ENCODE data around the gene RHOD.

Gene RHOD

DNA sequence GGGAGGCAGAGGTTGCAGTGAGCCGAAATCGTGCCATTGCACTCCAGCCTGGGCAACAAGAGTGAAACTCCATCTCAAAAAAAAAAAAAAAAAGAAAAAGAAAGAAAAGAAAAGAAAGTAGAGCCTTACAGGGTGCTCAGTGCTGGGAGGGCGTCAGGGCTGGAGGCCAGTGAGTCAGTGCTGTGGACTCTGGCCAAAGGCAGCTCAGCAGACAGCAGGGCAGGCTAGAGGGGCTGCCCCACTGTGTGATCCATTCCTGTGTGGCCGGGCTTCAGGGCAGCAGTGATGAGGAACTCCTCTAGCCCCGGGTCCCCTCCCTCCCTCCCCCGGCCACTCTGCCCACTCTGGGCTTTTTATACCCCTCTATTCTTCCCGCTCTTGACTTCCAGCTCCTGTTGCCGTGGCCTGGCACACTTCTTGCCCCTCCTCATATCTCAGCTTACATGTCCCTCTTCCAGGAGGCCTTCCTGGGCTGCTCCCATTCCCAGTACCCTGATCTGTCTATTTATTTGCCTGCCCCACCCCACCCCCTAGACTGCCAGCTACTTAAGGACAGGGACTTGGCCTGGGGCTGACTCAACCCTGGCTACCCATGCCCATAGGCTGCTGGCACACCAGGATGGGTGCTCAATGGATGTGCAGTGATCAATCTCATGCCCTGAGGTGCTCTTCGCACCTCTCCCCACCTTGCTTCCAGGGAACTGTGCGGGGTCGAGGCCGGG lies 23.7 kb upstream of the RHOD start:
- no peak for ATAC-seq

DNA sequence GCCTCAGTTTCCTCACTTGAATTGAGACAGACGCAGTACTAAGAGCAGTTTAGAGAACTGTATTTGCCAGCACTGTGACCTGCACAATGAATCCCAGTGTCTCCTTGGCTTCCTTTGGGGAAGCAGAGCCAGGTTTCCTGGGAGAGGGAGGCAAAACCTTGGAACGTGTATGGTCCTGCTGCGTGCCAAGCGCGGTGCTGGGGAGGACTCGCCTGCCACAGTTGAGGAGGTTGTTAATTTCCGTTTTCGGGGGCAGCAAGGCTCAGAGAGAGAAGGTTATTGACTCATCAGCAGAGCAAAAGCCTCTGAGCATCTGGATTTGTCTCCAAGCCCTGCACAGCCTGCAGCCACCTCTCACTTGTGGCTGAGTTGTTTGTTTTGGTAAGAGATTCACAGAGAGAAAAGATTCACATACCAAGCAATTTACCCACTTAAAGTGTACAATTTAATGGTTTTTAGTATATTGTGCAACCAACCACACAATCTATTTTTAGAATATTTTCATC lies 22.9 kb upstream of the RHOD start:
- peak in 1 of 2 donors; percentile 17 for ATAC-seq

DNA sequence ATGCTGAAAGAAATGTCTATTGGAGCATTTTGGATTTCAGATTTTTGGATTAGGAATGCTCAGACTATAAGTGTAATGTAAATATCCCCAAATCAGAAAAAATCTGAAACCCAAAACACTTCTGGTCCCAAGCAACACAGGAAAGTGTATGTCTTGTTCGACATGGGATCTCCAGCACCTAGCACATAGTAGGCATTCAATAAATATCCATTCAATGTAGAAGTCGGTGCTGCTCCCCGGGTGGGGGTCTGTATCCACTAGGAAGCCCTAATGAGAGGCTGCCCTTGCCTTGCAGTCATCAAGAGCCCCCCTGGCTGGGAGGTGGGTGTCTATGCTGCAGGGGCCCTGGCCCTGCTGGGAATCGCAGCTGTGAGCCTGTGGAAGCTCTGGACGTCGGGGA lies 22.3 kb upstream of the RHOD start:
- no peak for ATAC-seq

DNA sequence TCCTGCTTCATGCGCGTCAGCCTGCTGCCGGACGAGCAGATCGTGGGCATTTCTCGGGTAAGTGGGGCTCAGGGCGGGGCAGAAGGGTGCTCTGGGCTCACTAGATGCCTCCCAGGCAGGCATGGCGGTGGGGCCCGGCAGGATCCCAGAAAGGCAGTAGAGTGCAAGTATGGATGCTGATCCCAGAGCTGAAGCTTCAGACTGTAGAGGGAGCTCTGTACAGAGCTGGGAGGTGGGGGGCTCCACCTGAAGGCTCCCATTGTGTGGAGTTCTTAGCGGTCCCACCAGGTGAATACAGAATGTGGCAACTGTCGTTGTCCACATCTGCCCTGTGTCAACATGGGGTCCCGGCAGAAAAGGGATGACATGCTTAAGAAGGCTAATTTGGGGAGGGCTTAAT lies 16.5 kb upstream of the RHOD start:
- no peak for ATAC-seq

DNA sequence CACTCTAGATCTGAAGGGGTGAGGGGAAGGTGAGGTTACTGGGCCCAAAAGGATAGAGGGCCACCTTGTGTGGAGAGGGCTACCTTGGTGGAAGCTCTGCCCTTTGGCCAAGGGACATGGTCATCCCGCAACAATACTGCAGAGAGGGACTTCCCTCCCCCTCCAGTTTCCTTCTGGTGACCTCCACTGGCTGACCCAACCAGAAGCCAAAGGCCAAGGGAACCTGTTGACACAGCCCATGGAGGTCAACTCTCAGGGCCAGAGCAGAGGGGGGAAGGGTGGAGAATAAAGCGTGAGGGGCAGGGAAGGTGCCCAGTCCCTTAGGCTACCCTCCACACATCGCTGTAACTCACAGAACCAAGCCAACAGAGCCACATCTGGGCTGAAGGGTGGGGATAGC lies 15.0 kb upstream of the RHOD start:
- no peak for ATAC-seq

DNA sequence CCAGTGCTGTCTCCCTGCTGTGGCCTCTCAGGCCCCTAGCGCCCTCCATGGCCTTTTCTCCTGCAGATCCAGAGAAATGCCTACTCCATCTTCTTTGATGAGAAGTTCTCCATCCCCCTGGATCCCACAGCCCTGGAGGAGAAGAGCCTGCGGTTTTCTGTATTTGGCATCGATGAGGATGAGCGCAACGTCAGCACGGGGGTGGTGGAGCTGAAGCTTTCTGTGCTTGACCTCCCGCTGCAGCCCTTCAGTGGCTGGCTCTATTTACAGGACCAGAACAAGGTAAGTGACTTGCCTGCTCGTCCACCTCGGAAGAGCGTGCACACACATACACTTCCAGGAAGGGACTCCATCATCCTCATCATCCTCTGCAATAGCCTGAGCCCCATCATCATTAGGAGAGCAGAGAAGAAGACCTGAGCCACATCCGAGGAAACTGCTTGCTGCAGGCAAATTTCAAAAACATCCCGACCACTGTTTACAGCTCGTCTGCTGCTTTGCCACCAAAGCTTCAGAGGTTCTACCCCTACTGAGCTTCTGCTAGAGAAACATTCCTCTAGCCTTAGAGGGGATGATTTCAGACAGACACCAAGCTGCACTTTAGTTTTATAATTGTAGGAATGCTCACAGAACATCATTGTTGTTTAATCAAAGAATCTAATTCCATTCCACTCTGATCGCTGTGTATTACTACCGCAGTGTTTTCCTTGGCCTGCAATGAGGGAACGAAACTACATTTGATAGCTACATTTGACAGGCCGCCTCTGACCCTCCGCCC lies 12.9 kb upstream of the RHOD start:
- ATAC-seq, result no peak

DNA sequence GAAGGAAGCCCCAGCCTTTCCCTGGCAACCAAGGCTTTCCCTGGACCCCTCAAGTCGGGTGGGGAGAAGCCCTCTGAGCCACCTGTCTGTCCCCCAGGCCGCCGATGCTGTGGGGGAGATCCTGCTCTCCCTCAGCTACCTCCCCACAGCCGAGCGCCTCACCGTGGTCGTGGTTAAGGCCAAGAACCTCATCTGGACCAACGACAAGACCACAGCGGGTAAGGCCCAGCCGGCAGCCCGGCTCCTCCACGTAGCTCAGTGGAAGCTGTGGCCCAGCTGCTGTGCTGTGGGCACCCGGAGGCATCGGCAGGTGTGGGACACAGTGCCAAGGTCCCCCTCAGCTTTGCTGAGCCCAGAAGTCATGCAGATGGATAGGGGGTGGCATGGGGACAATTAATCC lies 12.2 kb upstream of the RHOD start:
- no peak for ATAC-seq

DNA sequence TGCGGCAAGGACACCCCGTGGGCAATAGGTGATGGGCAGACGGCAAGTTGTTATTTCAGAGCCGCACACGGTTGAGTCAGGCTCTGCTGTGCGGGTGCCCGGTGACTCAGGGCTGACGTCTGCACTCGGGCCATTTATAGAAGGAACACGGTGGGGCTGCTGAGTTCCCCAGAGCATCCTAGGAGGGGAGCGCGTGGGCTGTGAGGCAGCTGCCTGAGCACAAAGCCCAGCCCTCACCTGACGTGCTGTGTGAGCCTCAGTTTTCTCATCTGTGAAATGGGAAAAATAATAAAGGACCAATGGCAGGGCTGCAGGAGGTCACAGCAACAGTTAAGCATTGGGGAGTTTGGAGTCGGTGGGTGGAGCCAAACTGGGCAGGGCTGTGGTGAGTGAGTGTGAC lies 11.3 kb upstream of the RHOD start:
- ATAC-seq, result no peak

DNA sequence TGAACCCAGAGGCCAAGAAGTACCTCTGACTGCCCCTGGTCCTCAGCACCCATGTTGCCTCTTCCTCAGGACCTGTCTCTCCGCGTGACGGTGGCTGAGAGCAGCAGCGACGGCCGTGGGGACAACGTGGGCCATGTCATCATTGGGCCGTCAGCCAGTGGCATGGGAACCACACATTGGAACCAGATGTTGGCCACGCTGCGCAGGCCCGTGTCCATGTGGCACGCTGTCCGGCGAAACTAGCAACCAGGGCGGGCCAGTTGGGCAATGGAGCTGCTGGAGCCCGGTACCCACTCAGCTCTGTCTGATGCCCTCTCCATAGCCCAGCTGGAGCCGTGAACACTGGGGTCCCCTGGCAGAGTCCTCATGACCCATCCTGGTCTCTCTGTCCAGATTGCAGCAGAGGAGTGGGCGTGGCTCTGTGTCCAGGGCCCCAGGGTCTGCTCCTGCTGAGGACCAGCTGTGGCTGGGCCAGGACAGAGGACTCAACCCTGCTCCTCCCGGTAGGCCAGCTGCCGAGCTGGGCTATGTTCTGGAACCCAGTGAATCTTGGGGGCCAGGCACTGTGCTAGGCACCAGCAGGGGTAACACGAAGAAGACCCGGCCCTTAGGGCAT lies 8.0 kb upstream of the RHOD start:
- no peak for ATAC-seq

DNA sequence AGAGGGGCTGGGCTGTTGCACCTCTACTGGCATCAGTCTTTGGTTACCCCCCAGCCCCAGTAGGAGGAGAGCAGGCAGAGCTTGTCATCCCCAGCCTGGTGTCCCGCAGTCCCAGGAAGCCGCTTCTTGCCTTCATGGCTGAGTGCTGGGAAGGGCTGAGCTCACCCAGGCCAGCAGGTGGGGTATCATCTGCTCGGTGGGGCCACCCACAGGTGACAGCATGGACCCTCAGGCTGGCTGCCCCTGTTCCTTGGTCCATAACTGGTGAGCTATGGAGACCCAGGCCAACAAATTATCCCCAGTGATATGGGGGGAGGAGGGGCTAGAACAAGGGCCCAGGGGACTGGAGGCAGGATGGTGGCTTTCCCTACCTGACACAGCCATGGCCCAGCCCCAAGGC lies 6.5 kb upstream of the RHOD start:
- ATAC-seq, result no peak

DNA sequence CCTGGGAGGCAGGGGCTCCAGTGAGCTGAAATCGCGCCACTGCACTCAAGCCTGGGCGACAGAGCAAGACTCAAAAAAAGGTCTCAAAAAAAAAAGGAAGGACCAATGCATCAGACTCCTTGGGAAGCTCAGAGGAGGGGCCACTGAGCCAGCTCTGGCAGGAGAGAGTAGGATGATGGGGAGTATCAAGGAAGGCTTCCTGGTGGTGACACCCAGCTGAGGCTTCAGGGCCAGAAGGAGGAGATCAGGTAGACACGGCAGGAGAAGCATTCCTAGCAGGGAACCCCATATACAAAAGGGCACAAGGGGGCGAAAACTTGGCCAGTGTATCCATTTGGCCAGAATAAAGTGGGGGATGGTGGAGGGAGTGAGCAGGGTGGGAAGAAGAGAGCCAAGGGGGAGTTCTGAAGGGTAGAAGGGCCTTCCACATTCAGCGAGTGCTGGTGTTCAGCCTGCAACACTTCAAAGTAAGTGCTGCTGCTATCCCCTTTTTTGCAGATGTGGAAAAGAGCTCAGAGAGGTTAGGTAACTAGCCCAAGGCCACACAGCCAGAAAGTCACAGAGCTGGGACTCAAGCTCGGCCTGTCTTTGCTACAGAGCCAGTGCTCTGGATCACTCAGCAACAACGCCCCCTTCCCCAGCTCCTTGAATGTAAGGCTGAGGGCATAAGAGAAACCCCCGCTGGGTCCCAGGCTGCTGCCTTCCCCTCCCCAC lies 5.3 kb upstream of the RHOD start:
- ATAC-seq, result no peak

DNA sequence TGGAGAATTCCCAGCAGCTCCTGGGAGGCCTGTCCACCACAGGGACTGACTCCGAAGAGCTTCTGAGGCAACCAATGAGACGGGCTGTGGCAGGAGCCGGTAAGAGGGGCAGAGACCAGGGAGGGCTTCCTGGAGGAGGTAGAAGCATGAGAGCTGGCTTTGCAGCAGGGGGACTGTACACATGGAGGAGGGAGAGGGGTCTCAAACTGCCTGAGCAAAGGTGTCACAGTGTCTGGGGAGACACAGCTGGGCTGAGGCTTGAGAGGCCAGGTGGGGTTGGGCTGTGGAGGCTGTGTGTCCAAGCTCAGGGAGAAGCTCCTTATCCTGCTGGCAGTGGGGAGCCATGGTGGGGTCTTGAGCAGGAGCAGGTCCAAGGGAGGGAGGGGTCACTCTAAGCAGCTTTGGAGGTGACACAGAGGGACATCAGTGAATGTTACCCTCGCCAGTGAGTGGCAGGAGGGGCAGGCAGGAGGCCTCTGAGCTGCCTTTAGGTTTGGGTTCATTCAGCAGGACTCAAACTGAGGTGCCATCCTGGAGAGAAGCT lies 4.6 kb upstream of the RHOD start:
- ATAC-seq, result no peak

DNA sequence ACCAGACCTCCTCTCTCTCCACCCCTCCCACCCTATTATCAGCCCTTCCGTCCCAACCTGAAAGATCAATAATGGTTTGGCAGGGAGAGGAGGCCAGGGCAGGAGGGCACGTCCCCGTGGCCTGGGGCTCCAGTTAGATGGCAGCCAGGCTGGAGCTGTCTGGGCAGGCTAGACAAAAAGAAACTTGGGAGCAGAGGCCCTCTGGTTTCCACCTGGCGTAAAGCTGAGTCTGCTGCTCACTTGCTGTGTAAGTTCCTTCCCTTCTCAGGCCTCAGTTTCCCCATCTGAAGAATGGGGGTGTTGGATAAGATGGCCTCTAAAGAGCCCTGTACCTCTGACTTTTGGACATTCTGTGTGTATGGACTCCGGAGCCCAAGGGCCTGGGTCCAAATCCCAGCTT lies 3.8 kb upstream of the RHOD start:
- no peak for ATAC-seq

DNA sequence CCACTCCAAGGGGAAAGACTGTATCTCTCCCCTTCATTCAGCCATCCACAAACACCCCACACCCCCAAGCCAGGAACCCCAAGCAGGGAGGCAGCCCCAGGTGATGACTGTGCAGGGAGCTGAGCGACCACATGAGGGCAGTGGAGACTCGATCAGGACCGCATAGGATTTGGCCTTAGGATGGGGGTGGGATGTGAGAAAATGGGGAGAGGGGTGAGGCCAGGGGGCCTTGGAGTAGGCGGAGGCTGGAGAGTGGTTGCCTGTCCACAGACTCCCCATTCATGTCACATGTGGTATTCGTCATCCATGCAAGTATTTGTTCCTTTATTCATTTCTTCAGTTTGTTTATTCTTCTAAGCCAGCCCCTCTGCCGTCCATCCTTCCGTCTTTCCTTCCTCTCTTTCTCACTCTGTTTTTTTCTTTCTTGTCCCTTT lies 2.7 kb upstream of the RHOD start:
- ATAC-seq, result peak; percentile 37 to 52

DNA sequence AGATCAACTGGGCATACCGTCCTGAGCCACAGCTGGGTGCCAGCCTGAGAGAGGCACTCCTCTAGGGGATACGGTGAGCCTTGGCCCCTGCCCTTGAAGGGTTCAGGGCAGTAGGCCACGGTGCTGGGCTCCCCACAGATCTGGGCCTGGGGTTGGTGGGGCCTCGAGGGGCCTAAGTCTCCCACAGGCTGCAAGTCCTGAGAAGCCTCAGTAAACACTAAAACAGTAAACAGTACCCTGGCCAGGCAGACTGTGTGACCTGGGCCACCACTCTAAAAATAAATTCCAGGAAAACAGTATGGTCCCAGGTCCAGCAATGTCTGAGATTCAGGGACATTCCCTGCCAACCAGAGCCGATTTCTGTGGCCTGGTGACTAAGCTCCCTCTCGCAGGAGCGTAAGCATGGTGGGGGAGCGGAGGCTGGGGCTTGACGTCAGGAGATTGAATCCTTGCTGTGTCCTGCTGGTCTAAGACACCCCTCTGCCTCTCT lies 2.3 kb upstream of the RHOD start:
- no peak for ATAC-seq

DNA sequence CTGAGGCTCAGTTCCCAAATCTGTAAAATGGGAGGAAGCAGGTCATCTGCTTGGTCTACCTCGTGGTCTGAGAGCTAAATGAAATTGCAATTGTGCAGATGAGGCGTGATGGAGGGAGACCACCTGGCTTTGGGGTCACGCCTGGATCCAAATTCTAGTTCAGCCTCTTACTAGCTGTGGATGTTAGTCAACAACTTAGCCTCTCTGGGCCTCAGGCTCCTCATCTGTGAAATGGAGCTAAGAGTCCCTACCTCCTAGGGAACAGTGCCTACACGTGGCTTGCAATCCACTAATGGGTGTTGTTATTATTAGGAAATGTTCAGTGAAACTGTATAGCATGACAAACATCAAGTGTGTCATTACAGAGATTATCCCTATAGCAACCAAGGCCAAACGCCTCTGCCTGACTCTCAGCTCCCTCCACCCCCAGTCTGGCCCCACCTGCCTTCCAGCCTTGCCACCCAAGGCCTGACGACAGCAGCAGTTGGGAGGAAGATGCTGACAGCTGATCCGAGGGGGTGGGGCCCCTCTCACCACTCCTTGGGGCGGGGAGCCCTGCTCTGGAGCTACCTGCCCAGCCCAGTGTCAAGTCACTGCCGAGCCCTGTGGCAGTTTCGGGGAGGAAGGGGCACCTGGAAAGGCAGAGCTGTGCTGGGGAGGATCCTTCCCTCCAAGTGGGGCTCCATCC lies 1.7 kb upstream of the RHOD start:
- peak in 1 of 2 donors; percentile 30 for ATAC-seq

DNA sequence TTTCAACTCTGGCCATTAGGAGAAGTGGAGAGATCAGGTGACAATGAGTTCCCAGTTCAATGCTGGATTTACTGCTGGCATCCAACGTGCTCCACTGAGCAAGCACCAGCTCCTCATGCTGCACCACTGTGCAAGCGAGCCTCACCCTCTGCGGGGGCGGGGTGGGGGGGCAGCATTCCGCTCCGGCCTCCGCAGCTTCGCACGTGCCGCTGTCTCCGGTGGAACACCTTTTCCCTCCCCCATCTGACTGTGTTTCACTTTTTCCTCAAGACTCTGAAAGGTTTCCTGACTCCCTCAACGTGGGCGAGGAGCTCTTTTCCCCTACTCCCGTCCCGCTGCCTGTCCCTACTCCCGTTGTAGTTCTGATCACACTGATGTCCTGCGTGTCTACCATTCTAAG lies 835 bp upstream of the RHOD start:
- ATAC-seq, result no peak

DNA sequence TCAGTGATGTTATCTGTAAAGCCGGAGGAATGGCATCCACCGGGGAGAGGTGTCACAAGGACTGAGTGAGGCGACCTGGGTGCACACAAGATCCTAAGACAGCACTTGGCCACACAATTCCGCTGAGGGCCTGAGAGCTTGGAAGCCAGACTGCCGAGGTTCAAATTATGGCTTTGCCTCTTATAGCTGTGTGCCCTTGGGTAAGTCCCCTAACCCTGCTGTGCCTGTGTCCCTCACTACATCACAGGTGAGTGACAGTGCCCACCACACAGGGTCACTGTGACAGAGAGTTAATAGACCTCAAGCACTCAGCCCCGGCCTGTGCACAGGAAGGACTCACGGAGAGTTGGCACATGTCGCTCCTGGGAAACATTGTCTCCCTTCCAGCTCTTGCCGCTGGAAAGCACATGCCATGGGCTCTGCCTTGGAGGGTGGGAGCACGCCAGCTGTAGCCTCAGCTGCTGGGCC lies 592 bp downstream of the RHOD start:
- ATAC-seq, result no peak

DNA sequence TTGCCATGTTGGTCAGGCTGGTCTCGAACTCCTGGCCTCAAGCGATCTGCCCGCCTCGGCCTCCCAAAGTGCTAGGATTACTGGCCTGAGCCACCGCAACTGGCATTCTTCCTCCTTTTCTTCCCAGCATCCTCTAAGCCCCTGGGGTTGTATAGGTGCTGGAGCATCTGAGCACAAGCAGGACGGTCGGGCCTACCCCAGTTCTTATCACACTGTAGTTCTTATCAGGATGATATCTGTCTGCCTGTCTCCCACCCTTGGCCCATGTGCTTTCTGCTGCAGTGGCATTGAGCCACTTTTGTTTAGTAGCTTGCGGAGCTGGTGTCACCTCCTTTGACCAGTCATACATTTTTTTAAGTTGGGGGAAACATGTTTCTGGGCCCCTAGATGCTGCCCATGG lies 1.9 kb downstream of the RHOD start:
- no peak for ATAC-seq

DNA sequence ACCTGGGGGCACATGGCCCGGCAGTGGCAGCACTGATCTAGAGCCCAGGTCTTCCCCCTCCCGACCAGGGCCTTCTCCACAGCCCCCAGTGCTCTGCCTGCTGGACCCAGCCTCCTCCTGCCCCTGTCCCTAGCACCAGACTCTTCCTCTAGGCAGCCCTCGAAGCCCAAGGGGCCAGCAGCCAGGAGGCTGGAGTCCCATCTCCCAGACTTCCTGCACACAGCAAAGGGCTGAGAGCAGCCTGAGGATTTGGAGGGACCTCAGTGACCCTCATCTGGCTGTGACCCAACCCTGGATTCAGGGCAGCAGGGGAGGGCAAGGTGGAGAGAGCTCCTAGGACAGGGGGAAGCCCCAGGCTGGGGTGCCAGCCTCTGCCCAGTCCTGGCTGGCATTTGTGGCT lies 3.0 kb downstream of the RHOD start:
- no peak for ATAC-seq

DNA sequence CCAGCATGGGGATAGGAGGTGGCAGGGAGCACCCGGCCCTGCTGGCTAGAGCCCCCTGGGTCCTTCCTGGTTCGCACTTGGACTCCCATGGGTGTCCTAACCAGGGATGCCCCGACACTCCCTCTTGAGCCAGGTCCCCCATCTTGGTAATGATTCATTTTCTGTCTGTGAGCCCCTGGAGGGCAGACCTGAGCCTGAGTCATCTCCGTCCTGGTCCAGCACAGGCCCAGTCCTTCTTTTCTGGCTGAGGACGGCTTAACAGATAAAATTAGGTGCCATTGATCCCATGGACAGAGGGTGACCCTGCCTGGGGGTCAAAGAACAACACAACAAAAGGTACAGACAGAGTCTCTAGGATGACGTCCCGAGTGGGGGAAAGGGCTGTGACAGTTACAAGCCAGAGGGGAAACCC lies 3.5 kb downstream of the RHOD start:
- no peak for ATAC-seq

All from activated CD4-positive, CD25-positive, alpha-beta regulatory T cell treated with anti-CD3 and anti-CD28 coated beads, Interleukin-2, amount 50 U/mL, for 24 hours (primary cell).